Loucy (cell line): ENCODE results near the gene NET1.

ENCODE experiments used
- H2AFZ ChIP-seq: fragments of 200-600 bp; sonication (generic); 2 replicates; pipeline ENCODE4 v1.6.0; 2016; ENCODE audit warnings: antibody characterized with exemption, mild to moderate bottlenecking, low read length, moderate library complexity
- H3F3A ChIP-seq: fragments of 200-600 bp; 2 replicates; pipeline ENCODE4 v1.6.0; 2016; ENCODE audit warnings: antibody characterized with exemption, low read depth, mild to moderate bottlenecking
- H3K27me3 ChIP-seq: fragments of 200-600 bp; sonication (generic); 2 replicates; pipeline ENCODE4 v1.6.1; 2014; ENCODE audit warnings: low read length, mild to moderate bottlenecking; ENCODE audit not compliant: insufficient read depth, poor library complexity, severe bottlenecking
- H3K36me3 ChIP-seq: fragments of 200-600 bp; sonication (generic); 2 replicates; pipeline ENCODE4 v1.6.1; 2016; ENCODE audit warnings: low read length; ENCODE audit not compliant: insufficient read depth
- H3K4me1 ChIP-seq: fragments of 200-600 bp; sonication (generic); 2 replicates; pipeline ENCODE4 v1.5.1; 2014; ENCODE audit warnings: low read length, mild to moderate bottlenecking; ENCODE audit not compliant: insufficient read depth, poor library complexity, severe bottlenecking
- H3K4me2 ChIP-seq: fragments of 200-600 bp; sonication (generic); 2 replicates; pipeline ENCODE4 v1.6.0; 2014; ENCODE audit warnings: antibody characterized with exemption, low read length, low read depth, mild to moderate bottlenecking; ENCODE audit not compliant: poor library complexity, severe bottlenecking
- H3K4me3 ChIP-seq: fragments of 200-600 bp; sonication (generic); 2 replicates; pipeline ENCODE4 v1.5.1; 2014; ENCODE audit warnings: low read length, mild to moderate bottlenecking, mixed read lengths; ENCODE audit not compliant: poor library complexity, severe bottlenecking
- H3K79me2 ChIP-seq: fragments of 200-600 bp; sonication (generic); 2 replicates; pipeline ENCODE4 v1.6.1; 2014; ENCODE audit warnings: low read length; ENCODE audit not compliant: insufficient read depth
- H3K9ac ChIP-seq: fragments of 200-600 bp; sonication (generic); 2 replicates; pipeline ENCODE4 v1.6.0; 2014; ENCODE audit warnings: mild to moderate bottlenecking, low read depth, low read length, moderate library complexity; ENCODE audit not compliant: poor library complexity, severe bottlenecking
- H3K9me2 ChIP-seq: fragments of 200-600 bp; sonication (generic); replicated peaks from 2 replicates; pipeline ENCODE4 v1.6.1; 2016; ENCODE audit warnings: low read depth, low read length, mixed read lengths
- H3K9me3 ChIP-seq: fragments of 200-600 bp; sonication (generic); 2 replicates; pipeline ENCODE4 v1.6.1; 2014; ENCODE audit warnings: mild to moderate bottlenecking, antibody characterized with exemption, low read length, low read depth; ENCODE audit not compliant: insufficient read depth
- H4K20me1 ChIP-seq: fragments of 200-600 bp; sonication (generic); 2 replicates; pipeline ENCODE4 v1.6.0; 2014; ENCODE audit warnings: antibody characterized with exemption, low read length, mild to moderate bottlenecking; ENCODE audit not compliant: insufficient read depth, poor library complexity, severe bottlenecking
- EZH2phosphoT487 ChIP-seq: fragments of 200-600 bp; IDR thresholded peaks from 2 replicates; pipeline ENCODE4 v1.6.1; 2018; ENCODE audit warnings: antibody characterized with exemption, mild to moderate bottlenecking, moderate library complexity, borderline replicate concordance
- TF ChIP-seq, protein P1 (sequence below): fragments of 200-600 bp; sonication (generic); conservative IDR thresholded peaks from 2 replicates; pipeline ENCODE4 v1.5.1; 2014; ENCODE audit warnings: mild to moderate bottlenecking, antibody characterized with exemption, low read length

Gene NET1

DNA sequence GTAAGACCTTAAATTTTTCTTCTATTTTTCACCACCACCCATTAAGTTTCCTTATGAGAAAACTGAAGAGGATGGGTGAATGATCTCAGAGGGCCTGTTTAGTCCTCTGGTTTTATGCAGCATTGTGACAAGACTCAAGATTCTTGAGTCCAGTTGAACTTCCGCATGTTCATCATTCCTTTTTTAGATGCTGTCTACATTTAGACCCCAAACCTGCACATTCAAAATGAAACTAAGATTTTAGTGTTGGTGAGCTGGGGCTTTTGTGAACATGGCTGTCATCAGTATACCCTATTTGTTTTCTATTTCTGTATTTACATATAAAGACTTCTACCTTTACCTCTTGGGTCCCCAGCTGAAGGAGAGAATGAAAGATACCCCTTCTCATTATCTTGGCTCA is 31.1 kb downstream of the NET1 start:
- Histone ChIP-seq H3K4me2 (peak overlapping the region; percentile 29), H3K4me1 (peaks cover 33% of the 10 kb centered on the region), H3K27me3 (no peaks in the 10 kb centered on the region), H3K9ac (no peak overlapping the region), H3K79me2 (peaks cover 53% of the 10 kb centered on the region), H3K9me2 (no peaks in the 10 kb centered on the region), H3K9me3 (no peaks in the 10 kb centered on the region), H4K20me1 (peaks cover 15% of the 10 kb centered on the region), H3K36me3 (peaks cover 34% of the 10 kb centered on the region; the same call in 1 of the 2 replicates), H3K4me3 (no peak overlapping the region), H2AFZ (no peak overlapping the region), H3F3A (0 out of 2 replicates have a peak, but pooled peaks cover 3% of the 10 kb centered on the region)
- TF ChIP-seq, protein P1, sequence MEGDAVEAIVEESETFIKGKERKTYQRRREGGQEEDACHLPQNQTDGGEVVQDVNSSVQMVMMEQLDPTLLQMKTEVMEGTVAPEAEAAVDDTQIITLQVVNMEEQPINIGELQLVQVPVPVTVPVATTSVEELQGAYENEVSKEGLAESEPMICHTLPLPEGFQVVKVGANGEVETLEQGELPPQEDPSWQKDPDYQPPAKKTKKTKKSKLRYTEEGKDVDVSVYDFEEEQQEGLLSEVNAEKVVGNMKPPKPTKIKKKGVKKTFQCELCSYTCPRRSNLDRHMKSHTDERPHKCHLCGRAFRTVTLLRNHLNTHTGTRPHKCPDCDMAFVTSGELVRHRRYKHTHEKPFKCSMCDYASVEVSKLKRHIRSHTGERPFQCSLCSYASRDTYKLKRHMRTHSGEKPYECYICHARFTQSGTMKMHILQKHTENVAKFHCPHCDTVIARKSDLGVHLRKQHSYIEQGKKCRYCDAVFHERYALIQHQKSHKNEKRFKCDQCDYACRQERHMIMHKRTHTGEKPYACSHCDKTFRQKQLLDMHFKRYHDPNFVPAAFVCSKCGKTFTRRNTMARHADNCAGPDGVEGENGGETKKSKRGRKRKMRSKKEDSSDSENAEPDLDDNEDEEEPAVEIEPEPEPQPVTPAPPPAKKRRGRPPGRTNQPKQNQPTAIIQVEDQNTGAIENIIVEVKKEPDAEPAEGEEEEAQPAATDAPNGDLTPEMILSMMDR: no peak
- TF ChIP-seq EZH2phosphoT487: no peak

DNA sequence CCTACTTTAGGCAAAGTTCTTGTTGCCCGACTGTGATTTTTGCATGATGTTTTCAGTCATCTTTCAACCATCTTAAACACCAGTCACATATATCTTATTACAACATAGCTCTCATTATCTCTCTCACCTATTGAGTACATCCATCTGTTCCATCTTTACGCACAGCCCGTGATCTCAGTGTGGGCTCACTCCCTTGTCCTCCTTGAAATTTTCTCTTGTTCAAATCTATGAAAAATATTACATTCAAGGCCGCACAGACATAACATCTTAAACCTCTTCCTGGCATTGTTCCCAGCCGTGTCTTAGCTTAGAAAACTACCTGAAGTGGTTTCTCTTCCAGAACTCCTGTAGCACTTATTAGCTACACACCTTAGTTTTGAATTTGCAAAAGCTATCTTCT is 32.6 kb downstream of the NET1 start:
- TF ChIP-seq EZH2phosphoT487: no peak
- TF ChIP-seq, protein P1: no peak
- peaks cover 61% of the 10 kb centered on the region for H3K79me2 ChIP-seq

DNA sequence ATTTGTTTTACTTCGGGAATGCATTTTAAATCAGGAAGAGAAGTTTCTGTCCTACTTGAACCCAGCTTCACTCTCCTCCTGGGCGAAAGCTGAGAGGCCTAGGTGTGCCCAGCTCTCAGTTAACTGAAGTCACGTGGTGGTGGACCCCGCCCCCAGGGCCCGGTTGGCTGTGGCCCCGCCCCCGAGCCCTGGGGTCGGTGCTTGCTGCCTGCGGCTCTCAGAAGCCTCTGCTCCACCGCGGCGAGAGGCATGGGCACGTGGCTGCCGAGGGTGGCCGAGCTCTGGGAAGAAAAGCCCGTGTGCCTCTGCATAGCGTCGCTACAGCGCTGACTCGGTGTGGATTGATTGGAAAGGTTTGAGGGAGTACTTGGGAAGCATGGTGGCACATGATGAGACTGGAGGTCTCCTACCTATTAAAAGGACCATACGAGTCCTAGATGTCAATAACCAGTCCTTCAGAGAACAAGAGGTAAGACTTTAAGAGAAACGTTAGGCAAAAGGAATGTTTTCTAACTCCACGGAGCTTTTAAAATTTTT is 34.1 kb downstream of the NET1 start:
- H3K4me3 ChIP-seq: peak overlapping the region; percentile 78
- H2AFZ ChIP-seq: no peak overlapping the region
- no peaks in the 10 kb centered on the region for H3K9me2 ChIP-seq
- H3K79me2 ChIP-seq: peaks cover 70% of the 10 kb centered on the region
- H3K4me2 ChIP-seq: peak overlapping the region; percentile 85
- H4K20me1 ChIP-seq: peaks cover 46% of the 10 kb centered on the region
- H3K4me1 ChIP-seq: peaks cover 56% of the 10 kb centered on the region
- H3F3A ChIP-seq: 0 out of 2 replicates have a peak, but pooled peaks cover 3% of the 10 kb centered on the region
- TF ChIP-seq EZH2phosphoT487: no peak
- TF ChIP-seq, protein P1: no peak
- H3K9me3 ChIP-seq: no peaks in the 10 kb centered on the region
- H3K9ac ChIP-seq: peak overlapping the region; percentile 71
- peaks cover 9% of the 10 kb centered on the region; the same call in 1 of the 2 replicates for H3K36me3 ChIP-seq
- H3K27me3 ChIP-seq: no peaks in the 10 kb centered on the region

More for the DNA sequence above, 32.6 kb downstream of the NET1 start:
- Histone ChIP-seq H3K9me2 (no peaks in the 10 kb centered on the region), H3K27me3 (no peaks in the 10 kb centered on the region), H3K9ac (no peak overlapping the region), H2AFZ (no peak overlapping the region), H4K20me1 (peaks cover 31% of the 10 kb centered on the region), H3K9me3 (no peaks in the 10 kb centered on the region), H3K36me3 (peaks cover 18% of the 10 kb centered on the region; the same call in 1 of the 2 replicates), H3K4me3 (no peak overlapping the region), H3K4me1 (peaks cover 46% of the 10 kb centered on the region), H3F3A (0 out of 2 replicates have a peak, but pooled peaks cover 3% of the 10 kb centered on the region), H3K4me2 (no peak overlapping the region)
